CD4-positive, alpha-beta T cell treated with Interleukin-10 for 1 hour (primary cell): ENCODE results near the gene YPEL3.
"Not testable (repeated sequence)": the region's sequence is repeated elsewhere in the genome, so short reads cannot be mapped to it uniquely, and the experiment has no call there.

Source experiments
- DNase-seq: peaks from one replicate; pipeline ENCODE4 v3.0.0-alpha.2; 2020

Gene YPEL3

GRCh38 chr16:30116291-30117207 is 20.5 kb upstream of the YPEL3 start:
- DNase-seq = no peak

DNA sequence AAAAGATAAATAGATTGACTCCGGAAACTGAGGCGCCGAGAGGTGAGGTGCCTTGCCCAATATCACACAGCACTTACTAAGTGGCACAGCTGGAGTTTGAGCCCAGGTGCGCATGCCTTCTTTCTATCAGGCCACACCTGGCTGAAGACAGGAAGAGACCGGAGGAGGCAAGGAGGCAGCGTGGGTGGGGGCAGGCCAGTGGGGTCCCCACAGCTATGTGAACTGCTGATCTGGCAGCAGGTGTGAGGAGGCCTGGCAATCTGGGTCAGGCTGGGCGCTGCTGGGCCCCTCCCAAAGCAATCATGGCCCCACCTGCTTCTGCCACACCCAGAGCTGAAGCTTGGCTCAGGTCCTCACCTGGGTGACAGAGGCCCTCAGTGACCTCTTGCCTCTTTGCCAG is 19.2 kb upstream of the YPEL3 start:
- DNase-seq = peak; percentile 44

DNA sequence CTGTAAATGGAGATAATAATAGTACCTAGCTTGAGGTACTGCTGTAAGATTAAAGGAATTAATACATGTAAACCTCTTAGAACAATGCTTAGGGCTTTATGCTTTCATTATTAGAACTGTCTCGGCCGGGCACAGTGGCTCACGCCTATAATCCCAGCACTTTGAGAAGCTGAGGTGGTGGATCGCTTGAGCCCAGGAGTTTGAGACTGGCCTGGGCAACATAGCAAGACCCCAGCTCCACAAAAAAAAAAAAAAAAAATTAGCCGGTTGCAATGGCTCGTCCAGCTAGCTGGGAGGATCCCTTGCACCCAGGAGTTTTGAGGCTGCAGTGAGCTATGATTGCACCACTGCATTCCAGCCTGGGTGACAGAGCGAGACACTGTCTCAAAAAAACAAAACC is 18.8 kb upstream of the YPEL3 start:
- not testable (repeated sequence) for DNase-seq

- no peak for DNase-seq
Measured at GRCh38 chr16:30114411-30114810, 18.4 kb upstream of the YPEL3 start.

DNA sequence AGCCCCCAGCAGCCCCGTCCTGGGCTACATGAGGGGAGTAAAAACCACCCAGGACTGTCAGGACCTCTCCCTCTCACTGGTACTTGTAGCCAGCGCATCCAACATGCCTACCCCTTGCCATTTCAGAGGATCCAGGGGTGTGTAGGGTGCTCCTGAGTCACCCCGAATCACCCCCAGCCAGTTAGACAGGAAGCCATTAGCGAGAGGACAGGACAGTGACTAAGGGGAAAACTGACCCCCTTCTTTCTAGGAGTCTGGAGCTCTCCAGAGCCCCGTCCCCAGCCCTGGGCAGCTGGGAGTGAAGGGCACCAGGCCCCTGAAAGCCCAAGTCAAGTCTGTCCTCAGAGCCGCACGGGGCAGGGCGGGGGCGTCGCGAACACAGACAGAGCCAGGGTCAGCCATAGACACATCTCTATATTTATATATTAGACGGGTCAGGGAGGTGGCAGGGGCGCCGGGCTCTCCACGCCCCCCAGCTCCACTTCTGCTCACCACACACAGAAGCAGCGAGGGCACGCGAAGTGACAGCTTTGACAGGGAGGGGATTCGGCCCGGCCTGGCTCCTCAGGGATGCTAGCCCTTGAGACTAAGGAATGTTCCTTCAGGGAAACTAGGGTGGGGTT is 17.8 kb upstream of the YPEL3 start:
- DNase-seq = no peak

GRCh38 chr16:30113031-30113710 is 17.2 kb upstream of the YPEL3 start, which contains the start of gene GDPD3:
Gene GDPD3 (minus strand): TSS chr16:30113537. CDS start chr16:30113478, 59 bp downstream.
- no peak for DNase-seq

- peak; percentile 62 for DNase-seq
Measured at GRCh38 chr16:30112197-30113030, 16.4 kb upstream of the YPEL3 start.

GRCh38 chr16:30110661-30111060 is 14.6 kb upstream of the YPEL3 start:
- DNase-seq = no peak

DNA sequence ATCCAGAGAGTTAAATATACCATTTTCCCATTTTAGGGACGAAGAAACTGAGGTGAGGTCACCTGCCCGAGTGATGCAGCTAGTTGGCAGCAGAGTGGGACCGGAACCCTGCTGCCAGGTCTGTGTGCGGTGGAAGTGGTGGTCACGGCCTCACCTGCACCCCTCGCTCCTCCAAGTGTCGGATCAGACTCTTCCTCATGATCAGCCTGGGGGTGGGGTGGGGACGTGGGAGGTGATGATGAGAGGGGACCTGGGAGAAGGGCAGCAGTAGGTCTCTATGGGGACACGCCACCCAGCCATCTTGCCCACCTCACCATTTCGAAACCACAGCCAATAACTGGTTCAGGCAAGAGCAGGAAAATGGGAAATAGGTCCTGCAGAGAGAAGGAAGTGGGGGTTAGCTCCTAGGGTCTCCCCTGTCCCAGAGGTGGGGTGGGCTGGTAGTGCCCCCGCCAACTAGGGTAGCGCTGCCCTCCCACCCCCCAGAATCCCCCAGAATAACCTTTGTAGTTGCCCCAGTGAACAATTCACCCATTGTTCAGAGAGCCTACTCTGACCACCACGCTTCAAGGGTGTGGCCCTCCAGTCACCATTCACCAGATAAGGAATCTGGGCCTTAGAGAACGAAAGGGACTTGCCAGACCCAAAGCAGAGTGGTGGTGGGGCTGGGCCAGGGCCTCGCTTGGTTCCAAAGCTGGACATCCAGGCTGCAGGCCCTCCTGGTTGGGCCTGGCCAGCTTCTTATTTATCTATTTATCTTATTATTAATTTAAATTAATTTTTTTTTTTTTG is 12.2 kb upstream of the YPEL3 start:
- DNase-seq = no peak

- DNase-seq = no peak
Measured at GRCh38 chr16:30104492-30104891, 8.5 kb upstream of the YPEL3 start.

- DNase-seq = no peak
Measured at GRCh38 chr16:30104090-30104489, 8.1 kb upstream of the YPEL3 start.

DNA sequence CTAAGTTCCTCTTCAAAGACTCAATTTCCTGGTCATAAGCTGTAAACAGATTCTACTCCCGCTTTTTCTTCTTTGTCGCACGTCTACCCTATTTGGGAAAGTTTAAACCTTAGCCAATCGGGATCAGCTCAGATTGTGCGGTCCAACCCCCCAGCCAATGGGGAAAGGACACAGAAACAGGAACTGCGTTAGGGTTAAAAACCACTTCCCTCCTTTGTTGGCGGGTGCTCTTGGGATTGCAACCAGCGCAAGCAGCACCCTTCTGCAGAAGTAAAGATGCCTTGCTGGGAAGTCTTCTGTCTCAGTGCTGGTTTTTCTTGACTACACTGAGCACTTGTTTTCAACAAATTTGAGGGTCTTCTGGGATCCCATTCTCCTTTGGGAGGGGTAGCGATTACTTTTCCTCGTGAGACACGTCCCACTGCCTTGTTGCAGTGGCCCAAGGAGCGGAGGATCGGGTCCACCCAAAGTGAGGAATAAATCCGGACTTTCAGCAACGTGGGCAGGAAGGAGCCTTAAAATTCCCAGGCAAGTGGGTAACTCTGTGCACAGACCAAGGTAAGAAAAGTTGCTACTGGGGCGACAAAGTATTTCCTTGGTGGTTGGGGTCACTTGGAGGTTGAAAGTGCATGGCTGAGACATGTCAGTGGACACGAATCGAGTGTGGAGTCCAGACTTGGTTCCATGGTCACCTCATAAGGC is 1.0 kb upstream of the YPEL3 start:
- peak; percentile 39 for DNase-seq

- DNase-seq = no peak
Measured at GRCh38 chr16:30095166-30096078, 591 bp downstream of the YPEL3 start.

DNA sequence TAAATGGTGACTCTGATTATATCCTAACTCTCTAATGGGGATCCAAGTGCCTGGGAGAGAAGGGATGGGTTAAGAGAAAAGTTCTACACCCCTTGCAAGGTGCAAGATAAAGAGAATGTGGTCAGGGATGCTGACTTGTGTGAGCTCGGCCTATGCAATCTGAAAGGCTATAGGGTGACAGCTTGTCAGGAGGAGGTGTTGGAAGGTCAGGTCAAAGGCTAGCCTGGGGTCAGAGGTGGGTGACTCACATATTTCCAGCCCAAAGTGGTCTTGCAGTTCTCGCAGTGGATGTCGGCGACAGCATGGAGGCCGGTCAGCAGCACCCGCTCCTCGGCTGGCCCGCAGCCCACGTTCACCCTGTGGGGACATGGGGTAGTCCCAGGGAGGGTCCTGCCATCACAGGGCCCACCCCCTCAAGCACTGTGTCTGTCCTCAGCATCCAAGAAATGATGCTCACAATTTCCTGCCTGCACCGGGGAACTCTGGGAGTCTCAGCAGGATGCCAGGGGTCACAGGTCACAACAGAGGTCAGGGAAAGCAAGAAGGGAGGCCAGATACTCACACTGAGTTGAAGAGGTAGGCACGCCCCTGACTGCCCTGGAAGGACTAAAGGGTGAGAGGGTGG is 1.4 kb downstream of the YPEL3 start:
- no peak for DNase-seq

DNA sequence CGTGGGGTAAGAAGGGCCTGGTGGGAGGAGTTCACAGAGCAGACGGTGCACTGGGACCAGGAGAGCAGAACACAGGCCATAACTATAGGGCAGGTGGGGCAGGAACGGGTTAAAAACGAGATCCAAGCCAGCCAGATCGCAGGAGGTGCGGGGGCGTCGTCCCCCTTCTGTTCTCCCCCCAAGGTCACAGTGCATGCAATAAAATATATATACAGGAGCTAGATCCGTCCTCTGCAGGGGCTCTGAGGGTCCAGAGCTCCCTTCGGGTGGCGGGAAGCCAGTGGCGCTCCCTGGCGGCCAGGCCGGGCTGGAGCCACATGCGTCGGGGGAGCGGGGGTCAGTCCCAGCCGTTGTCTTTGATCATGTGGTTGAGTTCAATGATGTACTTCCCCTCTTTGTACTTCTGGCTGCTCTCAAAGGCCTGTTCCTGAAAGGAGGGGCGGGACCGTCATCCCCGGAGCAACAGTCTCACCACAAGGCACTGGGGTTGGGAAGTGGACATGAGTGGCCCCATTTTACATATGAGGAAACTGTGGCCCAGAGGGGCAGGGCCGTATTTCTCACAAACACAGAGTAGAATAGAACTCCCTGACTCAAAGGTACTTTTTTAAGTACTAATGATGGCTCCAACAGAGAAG is 3.5 kb downstream of the YPEL3 start:
- DNase-seq = peak; percentile 81

GRCh38 chr16:30091474-30092372 is 4.3 kb downstream of the YPEL3 start, which contains the start of gene TBX6:
Gene TBX6 (minus strand): TSS chr16:30091924. CDS start chr16:30091193, 731 bp downstream.
- peak; percentile 94 for DNase-seq

DNA sequence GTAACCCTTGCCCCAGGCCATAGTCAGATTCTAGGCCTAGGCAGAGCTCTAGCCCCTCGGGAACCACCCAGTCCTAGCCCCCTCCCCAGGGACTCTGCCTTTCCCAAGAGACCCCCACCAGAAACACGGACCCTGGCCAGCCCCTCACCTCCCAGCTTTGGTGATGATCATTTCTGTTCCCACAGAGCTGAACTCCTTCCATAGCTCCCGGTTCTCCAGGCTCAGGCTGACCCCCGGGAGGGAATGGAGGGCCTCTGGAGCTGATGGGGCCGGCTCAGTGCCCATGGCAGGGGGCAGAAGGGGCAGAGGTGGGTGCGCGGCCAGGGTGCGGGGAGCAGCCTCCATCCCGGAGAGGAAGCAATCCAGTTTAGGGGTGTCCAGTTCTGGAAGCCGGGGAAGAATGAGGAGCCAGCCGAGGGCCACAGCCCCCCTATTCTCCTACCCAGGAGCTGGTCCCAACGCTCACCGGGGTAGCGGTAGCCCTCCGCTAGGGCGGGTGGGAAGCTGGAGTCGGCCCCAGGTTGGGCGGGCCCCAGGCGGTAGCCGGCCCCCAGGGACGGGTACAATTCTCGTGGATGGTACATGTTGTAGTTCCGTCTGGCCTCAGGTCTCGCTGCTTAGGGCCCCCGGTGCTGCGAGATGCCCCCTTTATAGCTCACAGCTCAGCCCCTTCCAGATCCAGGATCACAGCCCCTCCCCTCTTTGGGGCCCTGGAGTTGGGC is 5.2 kb downstream of the YPEL3 start:
- no peak for DNase-seq
